Measurements from ENCODE around the gene PGS1.
A peak's percentile ranks its signal among the peaks of the same experiment; 100 is the strongest.

Gene PGS1

DNA sequence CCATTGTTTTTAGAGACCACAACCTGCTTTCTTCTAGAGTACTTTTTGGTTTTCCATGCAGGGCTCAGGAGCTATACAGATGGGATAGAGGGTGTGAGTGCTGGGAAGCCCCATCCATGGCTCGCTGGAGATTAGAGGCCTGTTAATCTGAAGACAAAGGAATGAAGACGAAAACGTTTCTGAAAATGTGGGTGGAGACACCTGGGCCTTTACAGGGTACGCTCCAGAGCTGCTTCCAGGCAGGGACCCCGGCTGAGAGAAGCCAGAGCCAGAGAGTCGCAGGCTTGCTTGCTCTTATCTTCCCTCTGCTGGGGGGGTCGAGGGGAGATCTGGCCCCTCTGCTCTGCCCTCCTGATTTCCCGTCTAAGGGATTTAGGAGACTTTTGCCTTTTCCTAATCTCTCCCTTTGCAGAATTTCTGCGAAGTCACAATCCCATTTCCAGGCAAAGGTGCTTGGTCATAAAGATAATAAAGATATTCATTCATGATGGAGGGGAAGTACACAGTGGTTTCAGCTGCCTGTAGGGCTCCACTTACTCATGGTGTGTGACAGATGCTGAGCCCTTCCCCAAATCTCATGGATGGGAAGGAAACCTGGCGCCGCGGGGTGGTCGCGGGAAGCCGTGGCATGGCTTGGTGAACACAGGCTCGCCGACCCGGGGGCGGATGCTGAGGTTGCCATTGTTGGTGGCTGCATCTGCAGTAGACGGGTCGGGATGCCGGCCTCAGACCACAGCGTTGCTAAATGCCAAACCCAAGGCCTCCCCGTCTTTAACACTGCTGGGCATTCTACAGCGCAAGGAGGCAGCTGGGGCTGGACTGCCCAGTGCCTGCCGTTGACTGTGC is 13.8 kb upstream of the PGS1 start:
- DNase-seq (ENCODE audit: low spot score): no peak

DNA sequence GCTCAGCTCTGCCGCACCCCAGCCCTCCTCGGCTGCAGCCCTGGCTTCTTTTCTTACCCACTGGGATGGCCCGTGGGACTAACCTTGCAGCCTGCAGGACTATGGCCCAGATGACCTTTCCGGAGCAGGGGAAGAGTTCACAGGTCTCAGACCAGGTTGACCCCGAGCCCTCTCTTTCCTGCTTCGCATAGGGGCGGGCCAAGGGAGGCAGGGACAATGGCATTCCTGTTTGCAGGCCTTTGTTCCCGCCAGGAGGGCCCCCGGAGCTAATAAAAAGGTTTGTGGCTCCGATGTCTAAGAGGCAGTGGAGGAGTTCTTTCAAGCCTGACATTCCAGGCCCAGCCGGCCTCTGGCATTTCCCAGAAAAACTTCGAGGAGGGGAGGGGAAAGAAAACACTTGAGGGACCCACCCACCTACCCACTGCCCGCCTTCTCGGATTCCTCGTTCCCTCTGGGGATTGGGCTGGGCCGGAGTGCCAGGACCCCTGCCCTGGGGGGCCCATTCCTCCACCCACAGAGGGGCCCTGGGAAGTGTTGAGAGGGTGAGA is 12.8 kb upstream of the PGS1 start:
- DNase-seq (ENCODE audit: low spot score): no peak

DNA sequence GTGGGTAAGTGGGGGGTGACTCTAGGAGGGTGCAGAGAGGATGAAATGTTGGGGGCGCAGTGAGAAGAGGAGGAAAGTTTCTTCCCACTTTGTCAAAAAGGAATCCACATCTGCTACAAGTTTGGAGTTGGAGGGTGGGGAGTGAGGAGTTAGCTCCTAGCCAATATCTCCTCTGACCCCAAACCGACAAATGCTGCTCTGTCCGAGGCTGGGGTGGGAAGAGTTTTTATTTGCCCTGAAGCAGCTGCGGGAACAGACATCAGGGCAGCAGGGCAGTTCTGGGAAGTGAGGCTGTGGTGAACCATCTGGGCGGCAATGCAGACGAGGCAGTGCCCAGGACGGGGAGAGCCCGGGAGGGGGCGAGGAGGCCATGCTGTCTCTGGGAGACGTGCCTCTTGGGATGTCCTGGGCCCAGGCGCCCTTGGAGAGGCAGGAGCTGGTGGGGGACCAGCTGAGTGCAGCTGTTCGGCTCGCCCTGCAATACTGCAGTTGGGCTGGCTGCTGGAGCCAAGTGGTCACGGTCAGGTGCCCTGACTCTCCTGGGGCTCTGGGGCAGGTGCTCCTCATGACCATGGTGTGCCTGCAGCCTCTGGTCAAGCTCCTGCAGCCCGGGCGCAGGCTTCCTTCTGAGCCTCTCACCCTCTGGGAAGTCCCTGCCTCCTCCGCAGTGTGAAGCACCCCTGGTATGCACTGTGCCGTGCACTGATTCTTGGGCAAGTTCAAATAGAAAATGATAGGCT is 12.2 kb upstream of the PGS1 start:
- no peak for DNase-seq (ENCODE audit: low spot score)

DNA sequence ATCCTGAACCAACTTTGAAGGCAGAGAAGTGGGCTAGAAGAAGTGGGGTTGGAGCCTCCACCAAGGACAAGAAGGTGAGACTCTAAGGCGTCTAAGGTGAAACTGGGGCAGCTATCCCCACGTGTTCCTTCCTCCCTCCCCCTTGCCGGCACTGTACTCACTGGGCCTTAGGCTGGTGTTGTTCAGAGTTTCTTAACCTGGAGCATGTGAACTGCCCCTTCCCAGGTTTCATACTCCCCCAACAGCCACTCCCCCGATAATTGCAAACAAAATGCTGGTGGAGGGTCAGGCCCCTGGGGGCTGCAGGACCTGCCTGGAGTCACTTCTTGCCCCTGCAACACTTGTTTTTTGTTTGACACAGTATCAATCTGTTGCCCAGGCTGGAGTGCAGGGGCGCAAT is 11.3 kb upstream of the PGS1 start:
- DNase-seq (ENCODE audit: low spot score): no peak

DNA sequence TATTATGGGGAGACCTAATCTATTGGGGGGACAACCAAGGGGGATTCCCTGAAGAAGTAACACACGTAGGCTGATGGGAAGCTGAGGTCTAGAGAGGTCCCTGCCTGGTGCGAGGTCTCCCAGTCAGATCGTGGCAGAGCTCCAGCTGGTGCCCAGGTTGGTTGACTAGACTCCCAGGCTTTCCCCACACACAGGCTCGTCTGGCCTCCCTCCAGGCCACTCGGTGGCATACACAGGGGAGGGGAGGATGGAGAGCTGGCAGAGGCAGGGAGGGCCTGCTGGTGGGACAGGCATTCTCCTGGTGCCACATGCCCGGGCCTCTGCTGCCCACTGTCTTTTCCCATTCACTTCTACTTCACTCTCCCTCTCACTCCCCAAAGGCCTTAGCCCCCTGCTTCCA is 10.1 kb upstream of the PGS1 start:
- no peak for DNase-seq (ENCODE audit: low spot score)

DNA sequence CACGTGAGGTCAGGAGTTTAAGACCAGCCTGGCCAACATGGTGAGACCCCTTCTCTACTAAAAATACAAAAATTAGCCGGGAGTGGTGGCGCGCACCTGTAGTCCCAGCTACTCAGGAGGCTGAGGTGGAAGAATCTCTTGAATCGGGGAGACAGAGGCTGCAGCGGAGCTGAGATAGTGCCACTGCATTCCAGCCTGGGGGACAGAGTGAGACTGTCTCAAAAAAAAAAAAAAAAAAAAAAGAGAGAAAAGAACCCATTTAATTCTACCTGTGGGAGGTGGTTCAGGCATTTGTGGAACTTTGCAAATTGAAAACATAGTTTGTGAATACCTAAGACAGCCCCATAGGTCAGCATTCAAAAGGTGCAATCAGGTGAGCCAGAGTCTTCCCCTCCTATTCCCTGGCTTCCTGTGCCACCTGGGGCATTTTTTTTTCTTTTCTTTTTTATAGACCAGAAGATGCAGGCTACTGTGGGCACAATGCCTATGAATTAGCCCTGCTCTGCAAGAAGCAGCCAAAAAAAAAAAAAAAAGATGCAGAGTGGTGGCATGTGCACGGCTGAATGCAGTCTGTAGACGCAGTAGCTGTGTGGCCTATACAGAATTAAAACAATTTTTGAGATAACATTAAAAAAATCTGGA is 9.5 kb upstream of the PGS1 start:
- DNase-seq (ENCODE audit: low spot score): no peak

DNA sequence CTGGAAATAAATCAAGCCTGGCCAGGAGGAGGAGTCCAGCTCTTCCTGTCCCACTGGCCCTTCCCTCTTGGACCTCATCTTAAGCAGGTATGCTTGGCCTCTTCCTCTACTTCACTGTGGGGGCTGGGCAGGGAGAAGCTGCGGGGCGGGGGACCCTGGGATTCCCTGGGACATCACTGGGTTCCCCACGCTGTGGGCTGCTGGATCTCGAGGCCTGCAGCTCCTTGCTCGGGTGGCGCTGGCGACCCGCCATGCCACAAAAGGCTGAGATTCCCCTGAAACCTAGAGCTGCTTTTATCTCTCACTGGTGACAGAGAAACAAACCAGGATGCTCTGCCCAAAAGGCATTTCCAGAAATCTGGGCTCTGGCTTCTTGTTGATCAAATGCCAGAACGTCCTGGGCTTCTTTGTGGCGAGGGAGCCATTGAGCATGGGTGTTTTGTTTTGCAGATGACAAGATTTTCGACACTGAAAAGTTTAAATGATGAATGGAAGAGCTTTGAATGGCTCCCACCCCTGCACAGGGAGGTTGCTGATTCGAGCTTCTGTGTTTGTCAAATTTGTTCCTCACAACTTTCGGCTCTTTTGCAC is 8.6 kb upstream of the PGS1 start:
- DNase-seq (ENCODE audit: low spot score): no peak

DNA sequence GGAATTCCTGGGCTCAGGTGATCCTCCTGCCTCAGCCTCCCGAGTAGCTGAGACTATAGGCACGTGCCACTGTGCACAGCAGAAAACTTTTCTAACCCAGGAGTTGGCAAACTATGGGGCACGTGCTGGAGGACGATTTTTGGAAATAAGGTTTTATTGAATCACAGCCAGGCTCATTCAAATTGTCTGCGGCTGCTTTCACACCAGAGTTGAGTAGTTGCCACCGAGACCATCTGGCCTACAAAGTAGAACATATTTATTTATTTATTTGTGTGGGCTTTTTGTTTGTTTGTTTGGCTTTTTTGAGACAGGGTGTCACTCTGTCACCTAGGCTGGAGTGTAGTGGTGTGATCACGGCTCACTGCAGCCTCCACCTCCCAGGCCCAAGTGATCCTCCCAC is 7.4 kb upstream of the PGS1 start:
- DNase-seq (ENCODE audit: low spot score): no peak

DNA sequence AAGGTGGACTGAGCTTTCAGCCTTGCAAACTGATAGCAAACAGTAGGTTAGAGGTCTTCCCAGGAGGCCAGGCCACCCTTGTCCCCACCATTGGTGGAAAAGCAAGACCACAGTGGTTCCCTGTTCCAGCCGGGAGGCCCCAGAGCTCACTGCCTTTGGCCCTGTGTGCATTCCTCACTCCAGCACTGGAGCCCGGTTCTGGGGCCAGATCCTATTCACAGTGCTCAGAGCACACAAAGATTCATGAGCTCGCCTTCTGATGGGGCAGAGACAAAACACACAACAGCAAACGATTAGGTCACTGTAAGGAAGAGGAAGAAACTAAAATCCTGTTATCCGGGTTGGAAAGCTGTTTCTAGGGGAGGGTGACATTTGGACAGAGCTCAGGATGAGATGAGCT is 5.6 kb upstream of the PGS1 start:
- DNase-seq (ENCODE audit: low spot score): no peak

DNA sequence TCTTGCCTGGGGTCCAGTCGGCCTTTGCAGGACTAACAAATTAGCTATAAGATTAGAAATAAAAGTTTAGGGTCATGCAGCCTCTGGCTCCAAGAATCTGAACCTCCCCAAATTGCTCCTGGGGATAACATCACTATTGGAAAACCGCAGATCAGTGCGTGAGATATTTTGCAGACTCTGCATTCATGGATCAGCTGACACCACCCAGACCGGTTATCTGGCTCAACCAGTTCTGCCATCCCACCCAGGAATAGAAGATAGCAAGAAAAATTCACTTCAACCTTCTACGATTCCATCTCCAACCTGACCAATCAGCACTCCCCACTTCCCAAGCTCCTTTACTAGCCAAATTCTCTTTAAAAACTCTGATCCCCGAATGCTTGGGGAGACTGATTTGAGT is 4.3 kb upstream of the PGS1 start:
- no peak for DNase-seq (ENCODE audit: low spot score)

DNA sequence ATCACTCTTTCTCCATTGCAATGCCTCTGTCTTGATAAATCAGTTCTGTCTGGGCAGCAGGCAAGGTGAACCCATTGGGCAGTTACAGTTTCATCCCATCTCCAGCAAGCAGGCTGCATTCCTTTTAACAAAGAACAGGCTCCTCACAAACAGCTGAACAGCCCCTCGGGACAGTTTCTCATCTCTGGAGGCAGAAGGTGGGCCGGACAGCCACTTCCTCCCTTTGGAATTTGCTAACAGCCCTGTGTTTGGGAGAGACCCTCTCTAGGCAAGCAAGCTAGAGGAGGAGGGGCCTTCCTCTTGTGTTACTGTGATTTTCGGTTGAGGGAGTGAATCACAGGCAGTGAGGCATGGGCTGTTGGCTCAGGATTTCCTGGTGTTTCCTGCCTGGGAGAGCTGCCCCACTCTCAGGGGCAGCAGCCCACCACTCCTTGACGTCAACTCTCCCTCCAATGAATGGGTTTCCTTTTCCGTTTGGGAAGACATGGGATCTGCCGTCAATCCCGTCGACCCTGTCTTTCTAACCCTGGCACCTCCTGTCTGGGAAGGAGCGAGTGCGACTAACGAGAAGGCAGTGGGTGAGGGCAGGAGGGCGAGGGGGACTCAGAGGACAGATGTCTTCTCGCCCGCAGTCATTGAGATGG is 3.7 kb upstream of the PGS1 start:
- DNase-seq (ENCODE audit: low spot score): no peak

DNA sequence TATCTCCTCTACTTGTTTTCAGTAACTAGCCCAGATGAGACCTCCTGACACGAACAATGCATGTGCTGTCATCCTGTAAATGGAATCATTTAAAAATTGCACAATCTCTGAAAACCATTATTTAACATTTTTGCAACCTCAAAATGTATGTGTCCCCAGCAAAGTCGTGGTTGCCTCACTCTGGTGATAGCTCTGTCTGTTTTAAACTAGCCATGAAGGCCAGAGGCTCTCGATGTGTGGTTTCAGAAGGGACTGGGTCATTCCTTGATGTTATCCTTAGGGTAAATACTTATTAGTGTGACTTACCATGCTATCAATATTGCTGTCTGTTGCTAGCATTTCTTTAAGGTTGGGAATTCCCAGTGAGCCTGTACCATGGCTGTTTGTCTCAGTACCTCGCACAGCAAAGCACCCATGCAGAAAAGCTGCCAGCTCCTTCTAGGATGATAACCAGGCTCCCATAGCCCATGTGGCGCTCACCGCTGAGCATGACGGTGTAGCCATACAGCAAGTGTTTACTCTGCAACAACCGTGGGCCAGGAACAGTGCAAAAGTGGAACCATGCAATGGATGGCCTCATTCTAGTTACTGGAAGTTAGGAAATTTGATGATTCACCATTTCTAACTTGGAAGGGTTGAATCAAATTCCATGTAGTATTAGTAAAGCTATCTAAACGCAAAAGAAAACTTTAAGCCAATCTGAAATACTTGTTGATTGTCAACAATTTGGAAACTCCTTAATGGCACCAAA is 2.9 kb upstream of the PGS1 start:
- DNase-seq (ENCODE audit: low spot score): no peak

DNA sequence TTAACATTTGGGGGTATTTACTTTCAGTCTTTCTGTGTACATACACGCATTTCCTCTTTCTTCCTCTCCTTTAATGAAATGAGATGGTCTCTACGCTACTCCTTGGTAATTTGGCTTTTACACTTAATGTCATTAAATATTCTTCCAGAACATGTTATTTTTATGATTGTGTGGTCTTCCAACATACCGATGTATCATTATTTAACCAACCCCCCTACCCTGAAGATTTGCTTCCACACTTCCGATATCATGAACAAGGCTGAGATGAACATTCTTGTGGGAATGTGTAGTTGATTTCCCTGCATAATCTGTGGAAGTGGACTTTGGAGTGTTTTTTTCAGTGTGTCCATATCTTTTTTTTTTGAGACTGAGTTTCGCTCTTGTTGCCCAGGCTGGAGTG is 2.3 kb upstream of the PGS1 start:
- DNase-seq (ENCODE audit: low spot score): no peak

DNA sequence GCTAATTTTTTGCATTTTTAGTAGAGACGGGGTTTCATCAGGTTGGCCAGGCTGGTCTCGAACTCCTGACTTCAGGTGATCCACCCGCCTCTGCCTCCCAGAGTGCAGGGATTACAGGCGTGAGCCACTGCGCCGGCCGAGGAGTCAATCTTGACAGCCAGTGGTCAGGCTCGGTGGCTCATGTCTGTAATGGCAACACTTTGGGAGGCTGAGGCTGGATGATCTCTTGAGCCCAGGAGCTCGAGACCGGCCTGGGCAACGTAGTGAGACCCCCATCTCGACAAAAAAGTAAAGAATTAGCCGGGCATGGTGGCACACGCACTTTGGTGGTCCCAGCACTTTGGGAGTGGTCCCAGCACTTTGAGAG is 608 bp upstream of the PGS1 start:
- DNase-seq (ENCODE audit: low spot score): no peak

DNA sequence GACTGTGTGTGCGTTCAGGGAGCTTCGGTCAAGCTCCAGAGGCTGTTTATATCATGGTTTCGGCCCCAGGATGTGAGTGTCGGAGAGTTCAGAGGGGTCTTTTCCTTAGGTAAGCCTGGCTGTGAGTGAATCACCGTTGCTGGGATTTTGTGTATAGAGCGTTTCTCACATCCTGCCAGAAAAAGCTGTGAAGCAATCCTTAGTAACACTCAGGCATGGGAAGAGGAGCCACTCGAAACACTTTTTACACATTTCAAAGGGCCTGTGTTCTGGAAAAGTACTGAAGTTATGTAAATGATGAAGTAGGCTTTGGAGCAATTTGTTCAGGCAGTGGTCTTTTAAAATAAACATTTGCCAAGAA is 662 bp downstream of the PGS1 start:
- DNase-seq (ENCODE audit: low spot score): no peak

DNA sequence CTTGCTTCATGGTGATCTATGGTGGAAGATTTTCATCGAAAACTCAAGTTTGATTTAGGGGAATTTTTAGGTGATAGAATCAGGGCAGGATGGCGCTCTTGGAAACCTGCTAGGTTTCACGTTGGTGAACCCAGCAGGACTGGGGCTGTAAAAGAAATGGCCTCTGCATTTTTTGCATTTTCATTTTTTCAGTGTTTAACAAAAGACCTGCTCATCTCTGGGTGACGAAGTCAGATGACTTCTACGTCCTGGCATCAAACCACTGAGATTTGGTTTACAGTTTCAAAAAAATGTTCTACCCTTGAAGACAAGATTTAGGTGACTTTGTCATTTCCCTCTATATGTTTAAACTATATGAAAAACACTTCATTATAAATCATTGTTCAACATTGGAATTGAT is 1.9 kb downstream of the PGS1 start:
- DNase-seq (ENCODE audit: low spot score): no peak

DNA sequence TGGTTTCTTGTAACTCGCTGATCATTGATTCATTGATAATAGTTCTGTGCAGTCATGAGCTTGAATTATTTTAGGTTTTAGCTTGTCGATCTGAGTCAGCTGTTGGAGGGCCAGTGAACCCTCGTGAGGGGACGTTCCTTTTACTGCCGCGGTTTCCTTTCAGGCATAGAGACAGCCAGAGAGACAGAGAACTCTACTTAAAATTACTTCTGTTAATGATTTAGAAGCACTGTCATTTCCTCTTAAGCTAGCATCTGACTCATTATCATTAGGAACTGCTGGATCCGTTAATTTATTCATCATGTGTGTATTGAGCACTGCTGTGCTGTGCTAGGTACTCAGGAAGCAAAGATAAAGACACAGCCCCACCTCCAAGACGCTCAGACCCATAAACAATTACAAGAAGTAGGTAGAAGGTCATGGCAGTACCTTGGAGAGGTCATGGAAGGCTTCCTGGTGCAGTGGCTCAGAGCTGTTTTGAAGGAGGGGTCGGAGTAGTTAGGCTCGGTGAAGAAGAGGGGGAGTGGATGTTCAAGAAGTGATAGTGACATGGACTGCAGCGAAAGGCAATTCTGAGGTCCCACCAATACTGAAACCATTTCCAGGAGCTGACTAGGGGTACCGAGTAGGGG is 3.3 kb downstream of the PGS1 start:
- DNase-seq (ENCODE audit: low spot score): peak; percentile 88

DNA sequence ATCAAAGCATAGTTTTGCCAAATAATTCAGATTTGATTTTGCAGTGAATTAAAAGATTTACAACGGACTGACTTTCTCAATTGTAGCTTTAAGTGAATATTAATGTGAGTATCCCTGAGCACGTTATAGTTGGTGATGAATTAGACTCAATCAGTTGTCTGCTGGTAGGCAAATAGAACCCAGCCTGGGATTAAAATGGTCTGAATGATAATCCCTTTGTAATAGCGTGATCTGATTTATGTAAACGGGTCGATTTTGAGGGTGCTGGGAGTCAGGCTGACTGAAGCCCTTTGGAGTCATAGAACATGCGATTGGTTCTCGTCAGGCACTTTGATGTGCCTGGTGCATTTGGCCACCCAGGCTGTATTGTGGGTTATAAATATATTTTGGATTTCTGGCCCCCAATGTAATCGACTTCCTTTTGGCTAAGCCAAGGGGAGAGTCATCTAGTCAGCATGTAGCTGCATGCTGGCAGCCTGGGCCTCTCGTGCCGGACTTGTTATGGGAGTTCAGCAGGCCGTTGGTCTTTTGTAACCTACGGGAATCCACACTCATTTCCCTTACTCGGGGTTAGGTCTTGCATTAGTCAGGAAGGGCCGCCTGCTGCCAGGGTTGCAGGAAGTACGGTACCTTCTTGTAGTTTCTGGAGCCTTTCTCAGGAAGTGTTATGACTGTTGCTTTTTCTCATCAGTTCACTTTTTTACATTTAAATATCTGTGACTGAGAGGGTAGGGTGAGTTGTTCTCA is 5.4 kb downstream of the PGS1 start:
- DNase-seq (ENCODE audit: low spot score): peak; percentile 50

DNA sequence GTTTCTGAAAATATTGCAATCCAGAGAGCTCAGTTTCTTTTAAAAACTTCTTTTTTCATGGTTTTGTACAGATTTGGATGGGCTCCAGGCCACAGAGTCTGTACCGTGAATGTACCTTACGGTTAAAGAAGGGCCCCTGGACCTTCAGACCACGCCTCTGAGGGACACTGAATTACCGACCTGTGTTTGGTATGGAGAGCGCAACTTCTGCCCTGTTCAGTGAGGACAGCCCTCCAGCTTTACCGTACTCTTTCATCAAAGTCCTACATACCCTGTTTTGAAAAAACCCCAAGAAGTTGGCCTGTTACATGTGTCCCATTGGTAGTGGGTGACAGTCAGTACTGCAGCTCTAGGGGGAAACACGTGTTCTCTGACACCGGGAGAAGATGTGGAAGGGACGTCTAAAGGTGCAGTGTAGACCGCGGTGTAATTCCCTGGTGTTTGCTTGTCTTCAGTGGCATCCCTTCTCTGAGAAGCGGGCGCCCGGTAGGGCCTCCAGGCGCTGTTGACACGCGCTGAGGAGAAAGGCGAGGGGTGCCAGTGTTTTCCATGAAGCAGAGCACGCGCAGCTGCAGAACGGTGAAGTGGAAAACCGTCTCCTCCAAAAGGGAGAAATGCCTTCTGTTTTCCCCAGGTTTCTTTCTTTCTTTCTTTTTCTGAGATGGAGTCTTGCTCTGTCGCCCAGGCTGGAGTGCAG is 6.2 kb downstream of the PGS1 start:
- DNase-seq (ENCODE audit: low spot score): no peak
